ENCODE measurements around the gene DOCK6.

DNA sequence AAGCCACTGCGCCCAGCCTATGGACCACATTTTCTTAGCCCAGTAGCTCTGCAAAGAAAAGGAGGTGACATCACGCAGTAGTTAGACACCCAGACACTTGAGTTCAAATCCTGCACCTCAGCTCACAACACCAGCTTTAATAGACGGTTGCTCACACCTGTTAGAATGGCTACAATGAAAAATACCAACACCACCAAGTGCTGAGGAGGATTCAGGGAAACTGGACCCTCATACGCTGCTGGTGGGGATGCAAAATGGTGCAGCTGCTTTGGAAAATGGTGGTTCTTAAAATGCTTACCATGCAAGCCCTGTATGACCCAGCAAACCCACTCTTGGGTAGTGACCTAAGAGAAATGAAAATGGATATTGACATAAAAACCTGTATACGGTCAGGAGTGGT is 11.7 kb upstream of the DOCK6 start:
- TF ChIP-seq TAF1 (IDR thresholded peaks at IDR 0.05; ENCODE audit: low read depth) (no peak), EZH2 (IDR thresholded peaks at IDR 0.05; ENCODE audit: borderline replicate concordance, insufficient read depth, low read length, poor library complexity, severe bottlenecking) (no peak), EP300 (conservative IDR thresholded peaks at IDR 0.05; ENCODE audit: poor library complexity, severe bottlenecking) (no peak)
- TF ChIP-seq, protein P1, sequence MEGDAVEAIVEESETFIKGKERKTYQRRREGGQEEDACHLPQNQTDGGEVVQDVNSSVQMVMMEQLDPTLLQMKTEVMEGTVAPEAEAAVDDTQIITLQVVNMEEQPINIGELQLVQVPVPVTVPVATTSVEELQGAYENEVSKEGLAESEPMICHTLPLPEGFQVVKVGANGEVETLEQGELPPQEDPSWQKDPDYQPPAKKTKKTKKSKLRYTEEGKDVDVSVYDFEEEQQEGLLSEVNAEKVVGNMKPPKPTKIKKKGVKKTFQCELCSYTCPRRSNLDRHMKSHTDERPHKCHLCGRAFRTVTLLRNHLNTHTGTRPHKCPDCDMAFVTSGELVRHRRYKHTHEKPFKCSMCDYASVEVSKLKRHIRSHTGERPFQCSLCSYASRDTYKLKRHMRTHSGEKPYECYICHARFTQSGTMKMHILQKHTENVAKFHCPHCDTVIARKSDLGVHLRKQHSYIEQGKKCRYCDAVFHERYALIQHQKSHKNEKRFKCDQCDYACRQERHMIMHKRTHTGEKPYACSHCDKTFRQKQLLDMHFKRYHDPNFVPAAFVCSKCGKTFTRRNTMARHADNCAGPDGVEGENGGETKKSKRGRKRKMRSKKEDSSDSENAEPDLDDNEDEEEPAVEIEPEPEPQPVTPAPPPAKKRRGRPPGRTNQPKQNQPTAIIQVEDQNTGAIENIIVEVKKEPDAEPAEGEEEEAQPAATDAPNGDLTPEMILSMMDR (IDR thresholded peaks at IDR 0.05; ENCODE audit: poor library complexity, severe bottlenecking) = no peak

All from neural cell (in vitro differentiated cells).